GDM1 (cell line): Measurements from ENCODE around the gene MMP20.

Experiments
- DNase-seq: peaks from one replicate; lab custom pipeline; 2025; lab: John Stamatoyannopoulos, UW

The MMP20 gene

GRCh38 chr11:102559839-102560238 lies 65.3 kb downstream of the MMP20 start:
- no peak for DNase-seq

- DNase-seq: no peak
These were observed 70.0 kb downstream of the MMP20 start for GRCh38 chr11:102555091-102555490.

GRCh38 chr11:102553835-102554282 lies 71.3 kb downstream of the MMP20 start:
- no peak for DNase-seq

GRCh38 chr11:102552447-102553194 lies 72.5 kb downstream of the MMP20 start:
- DNase-seq: no peak

GRCh38 chr11:102552020-102552419 lies 73.1 kb downstream of the MMP20 start:
- no peak for DNase-seq

- no peak for DNase-seq
These were observed 73.9 kb downstream of the MMP20 start for GRCh38 chr11:102551169-102551781.

GRCh38 chr11:102546923-102547471 lies 78.1 kb downstream of the MMP20 start:
- peak; percentile 56 for DNase-seq

- DNase-seq: no peak
These were observed 78.7 kb downstream of the MMP20 start for GRCh38 chr11:102546427-102546826.

GRCh38 chr11:102545701-102546100 lies 79.4 kb downstream of the MMP20 start:
- no peak for DNase-seq

GRCh38 chr11:102544594-102544993 lies 80.5 kb downstream of the MMP20 start:
- DNase-seq: no peak

- DNase-seq: no peak
These were observed 85.6 kb downstream of the MMP20 start for GRCh38 chr11:102539567-102539966.

GRCh38 chr11:102538932-102539331 lies 86.2 kb downstream of the MMP20 start:
- DNase-seq: no peak

GRCh38 chr11:102534261-102534872 lies 90.8 kb downstream of the MMP20 start:
- DNase-seq: no peak

- DNase-seq: peak; percentile 9
These were observed 94.6 kb downstream of the MMP20 start, which contains the start of gene MMP7 for GRCh38 chr11:102530558-102530957. Gene MMP7 (minus strand): TSS chr11:102530747. CDS start chr11:102530700, 47 bp downstream.

GRCh38 chr11:102528618-102529017 lies 96.5 kb downstream of the MMP20 start:
- DNase-seq: no peak

- DNase-seq: no peak
These were observed 97.4 kb downstream of the MMP20 start for GRCh38 chr11:102527684-102528083.

GRCh38 chr11:102527041-102527440 lies 98.1 kb downstream of the MMP20 start:
- DNase-seq: no peak
